ENCODE data around the gene PPAN.

The PPAN gene

DNA sequence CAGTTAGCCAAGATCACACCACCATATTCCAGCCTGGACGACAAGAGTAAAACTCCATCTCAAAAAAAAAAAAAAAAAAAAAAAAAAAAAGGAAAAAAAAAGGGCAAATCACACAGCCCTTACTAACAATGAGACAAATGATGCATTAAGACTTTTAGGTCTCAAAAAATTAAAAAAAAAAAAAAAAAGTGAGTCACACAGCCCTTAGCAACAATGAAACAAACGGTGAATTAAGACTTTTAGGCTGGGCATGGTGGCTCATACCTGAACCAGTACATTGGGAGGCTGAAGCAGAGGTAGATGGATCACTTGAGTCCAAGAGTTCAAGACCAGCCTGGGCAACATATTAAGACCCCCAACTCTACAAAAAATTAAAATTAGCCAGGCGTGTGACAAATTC is 45.9 kb downstream of the PPAN start:
- no peak overlapping the region for H3K4me3 ChIP-seq (ENCODE audit: low read length)
- TF ChIP-seq, protein P1, sequence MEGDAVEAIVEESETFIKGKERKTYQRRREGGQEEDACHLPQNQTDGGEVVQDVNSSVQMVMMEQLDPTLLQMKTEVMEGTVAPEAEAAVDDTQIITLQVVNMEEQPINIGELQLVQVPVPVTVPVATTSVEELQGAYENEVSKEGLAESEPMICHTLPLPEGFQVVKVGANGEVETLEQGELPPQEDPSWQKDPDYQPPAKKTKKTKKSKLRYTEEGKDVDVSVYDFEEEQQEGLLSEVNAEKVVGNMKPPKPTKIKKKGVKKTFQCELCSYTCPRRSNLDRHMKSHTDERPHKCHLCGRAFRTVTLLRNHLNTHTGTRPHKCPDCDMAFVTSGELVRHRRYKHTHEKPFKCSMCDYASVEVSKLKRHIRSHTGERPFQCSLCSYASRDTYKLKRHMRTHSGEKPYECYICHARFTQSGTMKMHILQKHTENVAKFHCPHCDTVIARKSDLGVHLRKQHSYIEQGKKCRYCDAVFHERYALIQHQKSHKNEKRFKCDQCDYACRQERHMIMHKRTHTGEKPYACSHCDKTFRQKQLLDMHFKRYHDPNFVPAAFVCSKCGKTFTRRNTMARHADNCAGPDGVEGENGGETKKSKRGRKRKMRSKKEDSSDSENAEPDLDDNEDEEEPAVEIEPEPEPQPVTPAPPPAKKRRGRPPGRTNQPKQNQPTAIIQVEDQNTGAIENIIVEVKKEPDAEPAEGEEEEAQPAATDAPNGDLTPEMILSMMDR (IDR thresholded peaks at IDR 0.05; ENCODE audit: low read depth, low read length, poor library complexity, severe bottlenecking), result no peak
- TF ChIP-seq EZH2phosphoT487 (IDR thresholded peaks at IDR 0.05; ENCODE audit: borderline replicate concordance, low read length), result no peak
- H3K4me2 ChIP-seq (ENCODE audit: low read length), result no peak overlapping the region
- peaks cover 68% of the 10 kb centered on the region for H3K79me2 ChIP-seq (ENCODE audit: control insufficient read depth, low read length)
- no peaks in the 10 kb centered on the region for H3K9me3 ChIP-seq (ENCODE audit: control insufficient read depth, insufficient read depth, low read length)
- no peaks in the 10 kb centered on the region for H3K4me1 ChIP-seq (ENCODE audit: control insufficient read depth, low read length)
- H3K27me3 ChIP-seq (ENCODE audit: control insufficient read depth, low read length), result no peaks in the 10 kb centered on the region
- H3K9me2 ChIP-seq (replicated peaks; ENCODE audit: control insufficient read depth, low read length), result no peaks in the 10 kb centered on the region
- peaks cover 16% of the 10 kb centered on the region for H4K20me1 ChIP-seq (ENCODE audit: control insufficient read depth, insufficient read depth, low read depth, low read length)
- H3K36me3 ChIP-seq (ENCODE audit: control insufficient read depth, low read length), result peaks cover 94% of the 10 kb centered on the region
- peaks cover 11% of the 10 kb centered on the region for H3F3A ChIP-seq (ENCODE audit: control insufficient read depth, insufficient read depth)
- H3K27ac ChIP-seq (ENCODE audit: low read depth, low read length), result no peak overlapping the region

DNA sequence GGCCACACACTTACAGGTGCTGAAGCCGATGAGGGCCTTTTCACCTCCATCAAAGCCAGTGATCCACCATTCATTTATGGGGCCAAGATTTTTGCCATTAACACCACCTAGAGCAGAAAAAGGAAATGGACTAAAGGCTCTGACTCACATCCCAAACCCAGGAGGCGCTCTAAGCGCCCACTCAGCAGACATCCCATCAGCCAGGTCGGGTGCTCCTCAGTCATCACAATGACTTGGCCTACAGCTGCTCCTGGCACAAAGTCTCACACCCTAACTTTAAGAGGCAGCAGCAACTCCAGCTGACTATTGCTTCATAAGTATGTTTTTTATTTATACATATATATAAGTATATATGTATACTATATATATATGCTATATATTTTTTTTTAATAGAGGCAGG is 49.7 kb downstream of the PPAN start:
- no peak overlapping the region for H3K27ac ChIP-seq (ENCODE audit: low read depth, low read length)
- H3K36me3 ChIP-seq (ENCODE audit: control insufficient read depth, low read length), result peaks cover 98% of the 10 kb centered on the region
- H3K27me3 ChIP-seq (ENCODE audit: control insufficient read depth, low read length), result no peaks in the 10 kb centered on the region
- TF ChIP-seq EZH2phosphoT487 (IDR thresholded peaks at IDR 0.05; ENCODE audit: borderline replicate concordance, low read length), result no peak
- TF ChIP-seq, protein P1 (IDR thresholded peaks at IDR 0.05; ENCODE audit: low read depth, low read length, poor library complexity, severe bottlenecking), result no peak
- peaks cover 85% of the 10 kb centered on the region for H3K79me2 ChIP-seq (ENCODE audit: control insufficient read depth, low read length)
- peaks cover 10% of the 10 kb centered on the region for H4K20me1 ChIP-seq (ENCODE audit: control insufficient read depth, insufficient read depth, low read depth, low read length)
- H3K9me3 ChIP-seq (ENCODE audit: control insufficient read depth, insufficient read depth, low read length), result no peaks in the 10 kb centered on the region
- no peaks in the 10 kb centered on the region for H3K4me1 ChIP-seq (ENCODE audit: control insufficient read depth, low read length)
- no peaks in the 10 kb centered on the region for H3K9me2 ChIP-seq (replicated peaks; ENCODE audit: control insufficient read depth, low read length)
- no peak overlapping the region for H3K4me3 ChIP-seq (ENCODE audit: low read length)
- peaks cover 16% of the 10 kb centered on the region; the same call in 1 of the 2 replicates for H3F3A ChIP-seq (ENCODE audit: control insufficient read depth, insufficient read depth)
- no peak overlapping the region for H3K4me2 ChIP-seq (ENCODE audit: low read length)

DNA sequence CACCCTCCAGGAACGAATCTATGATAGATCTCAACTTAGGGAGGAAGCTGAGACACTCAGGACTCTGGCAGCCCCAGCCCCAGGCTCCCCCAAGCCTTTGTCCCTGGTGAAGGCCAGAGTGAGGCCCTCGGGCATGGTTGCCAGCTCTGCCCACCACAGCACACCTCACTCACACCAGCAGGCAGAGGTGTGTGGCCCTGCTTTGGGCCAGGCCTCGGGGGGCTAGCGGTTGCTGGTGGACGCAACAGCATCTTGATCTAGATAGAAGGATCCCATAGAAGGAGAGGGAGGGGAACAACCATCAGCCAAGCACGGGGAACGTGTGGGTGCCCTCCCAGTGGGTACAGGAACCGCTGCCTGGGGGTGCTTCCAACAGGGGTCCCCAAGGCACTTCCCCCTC is 51.9 kb downstream of the PPAN start:
- no peak overlapping the region for H3K27ac ChIP-seq (ENCODE audit: low read depth, low read length)
- no peaks in the 10 kb centered on the region for H3K4me1 ChIP-seq (ENCODE audit: control insufficient read depth, low read length)
- H3K4me2 ChIP-seq (ENCODE audit: low read length), result no peak overlapping the region
- no peaks in the 10 kb centered on the region for H3K9me2 ChIP-seq (replicated peaks; ENCODE audit: control insufficient read depth, low read length)
- no peaks in the 10 kb centered on the region for H3K27me3 ChIP-seq (ENCODE audit: control insufficient read depth, low read length)
- no peak overlapping the region for H3K4me3 ChIP-seq (ENCODE audit: low read length)
- no peak for TF ChIP-seq EZH2phosphoT487 (IDR thresholded peaks at IDR 0.05; ENCODE audit: borderline replicate concordance, low read length)
- TF ChIP-seq, protein P1 (IDR thresholded peaks at IDR 0.05; ENCODE audit: low read depth, low read length, poor library complexity, severe bottlenecking), result no peak
- H4K20me1 ChIP-seq (ENCODE audit: control insufficient read depth, insufficient read depth, low read depth, low read length), result peaks cover 3% of the 10 kb centered on the region; the same call in 1 of the 2 replicates
- H3K79me2 ChIP-seq (ENCODE audit: control insufficient read depth, low read length), result peaks cover 79% of the 10 kb centered on the region
- peaks cover 97% of the 10 kb centered on the region for H3K36me3 ChIP-seq (ENCODE audit: control insufficient read depth, low read length)
- H3K9me3 ChIP-seq (ENCODE audit: control insufficient read depth, insufficient read depth, low read length), result no peaks in the 10 kb centered on the region
- H3F3A ChIP-seq (ENCODE audit: control insufficient read depth, insufficient read depth), result peaks cover 19% of the 10 kb centered on the region
